HepG2 (cell line): ENCODE results near the gene CCM2L. TPM values are rescaled to one million over a fixed set of nuclear protein-coding genes. Genes with fewer than 3 reads are reported as not detected.

Experiments used
- ARHGAP35 ChIP-seq: sonication (generic); formaldehyde crosslinking; IDR thresholded peaks from 2 replicates; pipeline ENCODE4 v1.9.0; 2022; ENCODE audit warnings: mild to moderate bottlenecking, inconsistent platforms, moderate library complexity, missing genetic modification reagents, borderline replicate concordance
- BCL6 ChIP-seq: IDR thresholded peaks from 2 replicates; pipeline ENCODE4 v1.6.1; 2016; ENCODE audit warnings: missing genetic modification reagents, missing compliant biosample characterization
- BCLAF1 ChIP-seq: fragments of 450-650 bp; IDR thresholded peaks from 2 replicates; pipeline ENCODE4 v1.6.1; 2017; ENCODE audit warnings: mild to moderate bottlenecking
- DBP ChIP-seq: sonication (generic); formaldehyde crosslinking; IDR thresholded peaks from 2 replicates; pipeline ENCODE4 v1.4.0; 2020; ENCODE audit warnings: missing genetic modification reagents; ENCODE audit errors: not compliant biosample characterization
- ERF ChIP-seq: IDR thresholded peaks from 2 replicates; pipeline ENCODE4 v1.6.1; 2018; ENCODE audit warnings: missing biosample characterization, missing genetic modification reagents
- EZH2 ChIP-seq: conservative IDR thresholded peaks from 2 replicates; pipeline ENCODE4 v1.6.1; 2012; ENCODE audit warnings: mild to moderate bottlenecking, low read depth, low read length, moderate library complexity
- HDAC2 ChIP-seq: sonication (generic); formaldehyde crosslinking; IDR thresholded peaks from 2 replicates; pipeline ENCODE4 v1.4.0; 2020; ENCODE audit warnings: missing genetic modification reagents
- KAT2B ChIP-seq: fragments of 150-350 bp; IDR thresholded peaks from 2 replicates; pipeline ENCODE4 v1.6.1; 2014; ENCODE audit warnings: low read depth, low read length, borderline replicate concordance
- KDM2A ChIP-seq: sonication (generic); formaldehyde crosslinking; IDR thresholded peaks from 2 replicates; pipeline ENCODE4 v1.4.0; 2020; ENCODE audit warnings: low read depth, missing genetic modification reagents, borderline replicate concordance
- KLF13 ChIP-seq: sonication (generic); formaldehyde crosslinking; IDR thresholded peaks from 2 replicates; pipeline ENCODE4 v1.4.0; 2020; ENCODE audit warnings: mild to moderate bottlenecking, missing genetic modification reagents
- MZF1 ChIP-seq: sonication (generic); formaldehyde crosslinking; IDR thresholded peaks from 2 replicates; pipeline ENCODE4 v1.8.1; 2023; ENCODE audit warnings: mild to moderate bottlenecking, missing genetic modification reagents, borderline replicate concordance
- NFKB2 ChIP-seq: sonication (generic); formaldehyde crosslinking; IDR thresholded peaks from 2 replicates; pipeline ENCODE4 v1.4.0; 2020; ENCODE audit warnings: missing genetic modification reagents, borderline replicate concordance
- NFRKB ChIP-seq: fragments of 450-650 bp; IDR thresholded peaks from 2 replicates; pipeline ENCODE4 v1.6.1; 2017
- SPEN ChIP-seq: sonication (generic); formaldehyde crosslinking; IDR thresholded peaks from 2 replicates; pipeline ENCODE4 v1.5.1; 2020; ENCODE audit warnings: low read depth, mild to moderate bottlenecking, missing genetic modification reagents
- THRA ChIP-seq: sonication (generic); formaldehyde crosslinking; IDR thresholded peaks from 2 replicates; pipeline ENCODE4 v1.4.0; 2020; ENCODE audit warnings: missing genetic modification reagents, borderline replicate concordance
- ZBTB37 ChIP-seq: sonication (generic); formaldehyde crosslinking; IDR thresholded peaks from 2 replicates; pipeline ENCODE4 v1.4.0; 2020; ENCODE audit warnings: mild to moderate bottlenecking, missing genetic modification reagents
- ZBTB7A ChIP-seq: sonication (generic); formaldehyde crosslinking; IDR thresholded peaks from 2 replicates; pipeline ENCODE4 v1.8.0; 2022; ENCODE audit warnings: mild to moderate bottlenecking, missing genetic modification reagents
- ZNF350 ChIP-seq: sonication (generic); formaldehyde crosslinking; IDR thresholded peaks from 2 replicates; pipeline ENCODE4 v1.4.0; 2020; ENCODE audit warnings: mild to moderate bottlenecking, low read depth, missing genetic modification reagents, borderline replicate concordance
- ZNF550 ChIP-seq: sonication (generic); formaldehyde crosslinking; IDR thresholded peaks from 2 replicates; pipeline ENCODE4 v1.4.0; 2020; ENCODE audit warnings: mild to moderate bottlenecking, missing genetic modification reagents, borderline replicate concordance
- ZNF569 ChIP-seq: sonication (generic); formaldehyde crosslinking; IDR thresholded peaks from 2 replicates; pipeline ENCODE4 v1.5.0; 2020; ENCODE audit warnings: mild to moderate bottlenecking, missing genetic modification reagents, moderate library complexity, borderline replicate concordance
- ZNF678 ChIP-seq: sonication (generic); formaldehyde crosslinking; IDR thresholded peaks from 2 replicates; pipeline ENCODE4 v1.4.0; 2020; ENCODE audit warnings: mild to moderate bottlenecking, missing genetic modification reagents
- ZNF891 ChIP-seq: sonication (generic); formaldehyde crosslinking; IDR thresholded peaks from 2 replicates; pipeline ENCODE4 v1.5.0; 2020; ENCODE audit warnings: mild to moderate bottlenecking, missing genetic modification reagents
- ZSCAN29 ChIP-seq: sonication (generic); formaldehyde crosslinking; conservative IDR thresholded peaks from 2 replicates; pipeline ENCODE4 v1.4.0; 2020; ENCODE audit warnings: mild to moderate bottlenecking, missing genetic modification reagents
- polyA plus RNA-seq, 8 experiments: library from polyadenylated mRNA; depleted of rRNA in 3 of 8; stranded (reverse) in 7 of 8; unstranded in 1 of 8; fragments of >200 nt; fragmentation: Illumina TruSeq in 4 of 8; extraction: Trizol in 4 of 8; gene quantifications; 2 replicates each; pipeline versions ENCODE4 v1.2.1 to v1.2.3, GENCODE V29; 2011 to 2016; ENCODE audit warnings: low read depth in 4 of 8, missing spikeins in 1 of 8, mixed read lengths in 1 of 8; ENCODE audit not compliant: insufficient read depth in 1 of 8
- total RNA-seq, 5 experiments: library from RNA; depleted of rRNA; stranded (reverse); fragments of >200 nt; fragmentation: Illumina TruSeq; extraction: Trizol; gene quantifications; 2 replicates each; pipeline ENCODE4 v1.2.3, GENCODE V29; 2016; ENCODE audit warnings: low read depth in 1 of 5

The CCM2L gene
- total and polyA plus RNA-seq, 2 of the 13 experiments (the other 11 are each of a cell fraction or from before 2014, with no cell fraction given) = 0.15 TPM; not detected in 1

GRCh38 chr20:32028647-32029372, 18.6 kb downstream of the CCM2L start (continued):
- no peak for TF ChIP-seq BCLAF1
- TF ChIP-seq ZNF350 (CRISPR knock-in tag) = peak; percentile 53
- TF ChIP-seq ZBTB37 (CRISPR knock-in tag) = no peak
- peak; percentile 68 for TF ChIP-seq SPEN (CRISPR knock-in tag)
- TF ChIP-seq ARHGAP35 = peak; percentile 87; the same call in 1 of the 2 replicates
- TF ChIP-seq HDAC2 (CRISPR knock-in tag) = no peak; the same call in 1 of the 2 replicates
- peak; percentile 84; the same call in 1 of the 2 replicates for TF ChIP-seq ZSCAN29 (CRISPR knock-in tag)
- TF ChIP-seq ERF (CRISPR knock-in tag) = peak; percentile 76; the same call in 1 of the 2 replicates
- TF ChIP-seq ZNF550 (CRISPR knock-in tag) = peak; percentile 94; the same call in 1 of the 2 replicates
- no peak for TF ChIP-seq KAT2B
- TF ChIP-seq DBP (CRISPR knock-in tag) = peak; percentile 14
- peak; percentile 90; the same call in 1 of the 2 replicates for TF ChIP-seq KLF13 (CRISPR knock-in tag)
- TF ChIP-seq MZF1 (CRISPR knock-in tag) = 0 out of 2 replicates have a peak, but pooled peaks have one; percentile 66
- 0 out of 2 replicates have a peak, but pooled peaks have one; percentile 13 for TF ChIP-seq ZNF678 (CRISPR knock-in tag)
- peak; percentile 49; the same call in 1 of the 2 replicates for TF ChIP-seq ZNF891 (CRISPR knock-in tag)
- no peak for TF ChIP-seq NFRKB
- peak; percentile 66; the same call in 1 of the 2 replicates for TF ChIP-seq NFKB2 (CRISPR knock-in tag)
- no peak for TF ChIP-seq ZBTB7A (CRISPR knock-in tag)
- TF ChIP-seq BCL6 = peak; percentile 15; the same call in 1 of the 2 replicates
- peak; percentile 58; the same call in 1 of the 2 replicates for TF ChIP-seq KDM2A (CRISPR knock-in tag)
- no peak for TF ChIP-seq ZNF569 (CRISPR knock-in tag)
- no peak for TF ChIP-seq EZH2
- peak; percentile 58 for TF ChIP-seq THRA
